Activated naive CD8-positive, alpha-beta T cell treated with anti-CD3 and anti-CD28 coated beads, Interleukin-2, amount 50 U/mL, for 24 hours (primary cell): ENCODE results near the gene F7.
"Not testable (repeated sequence)": the region's sequence is repeated elsewhere in the genome, so short reads cannot be mapped to it uniquely, and the experiment has no call there.

Experiments used
- ATAC-seq: fragments of 150-1000 bp; cut with Tn5 transposase; one replicate; pipeline ENCODE4 v1.10.0; 2021
- DNase-seq: peaks from one replicate; pipeline ENCODE4 v3.0.0; 2021
- H3K27ac Mint-ChIP-seq: one replicate; pipeline ENCODE4 v1.8.0; 2021; ENCODE audit warnings: mild to moderate bottlenecking, mixed read lengths
- H3K27me3 Mint-ChIP-seq: one replicate; pipeline ENCODE4 v1.8.0; 2021; ENCODE audit warnings: mixed read lengths
- H3K36me3 Mint-ChIP-seq: one replicate; pipeline ENCODE4 v1.8.0; 2021; ENCODE audit warnings: low read depth, mixed read lengths
- H3K4me1 Mint-ChIP-seq: one replicate; pipeline ENCODE4 v1.8.0; 2021; ENCODE audit warnings: mixed read lengths
- H3K4me3 Mint-ChIP-seq: one replicate; pipeline ENCODE4 v1.8.0; 2021; ENCODE audit warnings: mild to moderate bottlenecking, moderate library complexity, mixed read lengths
- H3K9me3 Mint-ChIP-seq: one replicate; pipeline ENCODE4 v1.8.0; 2021; ENCODE audit warnings: mixed read lengths

Gene F7

DNA sequence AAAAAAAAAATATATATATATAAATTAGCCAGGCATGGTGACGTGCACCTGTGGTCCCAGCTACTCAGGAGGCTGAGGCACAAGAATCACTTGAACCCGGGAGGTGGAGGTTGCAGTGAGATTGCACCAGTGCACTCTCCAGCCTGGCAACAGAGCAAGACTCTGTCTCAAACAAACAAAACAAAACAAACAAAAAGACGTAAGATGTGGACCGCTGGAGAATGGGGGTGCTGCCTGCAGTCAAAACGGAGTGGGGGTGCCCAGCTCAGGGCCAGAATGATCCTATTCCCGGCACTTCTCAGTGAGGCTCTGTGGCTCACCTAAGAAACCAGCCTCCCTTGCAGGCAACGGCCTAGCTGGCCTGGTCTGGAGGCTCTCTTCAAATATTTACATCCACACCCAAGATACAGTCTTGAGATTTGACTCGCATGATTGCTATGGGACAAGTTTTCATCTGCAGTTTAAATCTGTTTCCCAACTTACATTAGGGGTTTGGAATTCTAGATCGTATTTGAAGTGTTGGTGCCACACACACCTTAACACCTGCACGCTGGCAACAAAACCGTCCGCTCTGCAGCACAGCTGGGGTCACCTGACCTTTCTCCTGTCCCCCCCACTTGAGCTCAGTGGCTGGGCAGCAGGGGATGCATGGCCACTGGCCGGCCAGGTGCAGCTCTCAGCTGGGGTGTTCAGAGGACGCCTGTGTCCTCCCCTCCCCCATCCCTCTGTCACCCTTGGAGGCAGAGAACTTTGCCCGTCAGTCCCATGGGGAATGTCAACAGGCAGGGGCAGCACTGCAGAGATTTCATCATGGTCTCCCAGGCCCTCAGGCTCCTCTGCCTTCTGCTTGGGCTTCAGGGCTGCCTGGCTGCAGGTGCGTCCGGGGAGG lies at the start of gene F7:
Gene F7 (plus strand): TSS at position 760 of the 889 bp plus-strand sequence. CDS start 51 bp downstream, at position 811.
- H3K9me3 Mint-ChIP-seq = no peaks in the 10 kb centered on the region
- H3K4me3 Mint-ChIP-seq = no peak within 1 kb of the TSS

DNA sequence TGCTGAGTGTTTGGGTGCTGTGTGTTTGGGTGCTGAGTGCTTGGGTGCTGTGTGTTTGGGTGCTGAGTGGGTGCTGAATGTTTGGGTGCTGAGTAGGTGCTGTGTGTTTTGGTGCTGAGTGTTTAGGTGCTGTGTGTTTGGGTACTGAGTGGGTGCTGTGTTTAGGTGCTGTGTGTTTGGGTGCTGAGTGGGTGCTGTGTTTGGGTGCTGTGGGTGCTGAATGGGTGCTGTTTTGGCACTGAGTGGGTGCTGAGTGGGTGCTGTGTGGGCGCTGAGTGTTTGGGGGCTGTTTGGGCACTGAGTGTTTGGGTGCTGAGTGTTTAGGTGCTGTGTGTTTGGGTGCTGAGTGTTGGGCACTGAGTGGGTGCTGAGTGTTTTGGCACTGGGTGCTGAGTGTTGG lies 48.5 kb upstream of the F7 start:
- no peaks in the 10 kb centered on the region for H3K4me1 Mint-ChIP-seq
- H3K27ac Mint-ChIP-seq = no peak overlapping the region
- no peaks in the 10 kb centered on the region for H3K27me3 Mint-ChIP-seq
- DNase-seq (no peak), ATAC-seq (no peak)
- no peak overlapping the region for H3K4me3 Mint-ChIP-seq
- no peaks in the 10 kb centered on the region for H3K36me3 Mint-ChIP-seq
- no peaks in the 10 kb centered on the region for H3K9me3 Mint-ChIP-seq

More for the DNA sequence above, at the start of gene F7:
- peaks cover 2% of the 10 kb centered on the region for H3K36me3 Mint-ChIP-seq
- H3K27ac Mint-ChIP-seq = no peak within 1 kb of the TSS
- DNase-seq = no peak
- no peak for ATAC-seq
- peaks cover 5% of the 10 kb centered on the region for H3K4me1 Mint-ChIP-seq
- H3K27me3 Mint-ChIP-seq = peaks cover 5% of the 10 kb centered on the region

DNA sequence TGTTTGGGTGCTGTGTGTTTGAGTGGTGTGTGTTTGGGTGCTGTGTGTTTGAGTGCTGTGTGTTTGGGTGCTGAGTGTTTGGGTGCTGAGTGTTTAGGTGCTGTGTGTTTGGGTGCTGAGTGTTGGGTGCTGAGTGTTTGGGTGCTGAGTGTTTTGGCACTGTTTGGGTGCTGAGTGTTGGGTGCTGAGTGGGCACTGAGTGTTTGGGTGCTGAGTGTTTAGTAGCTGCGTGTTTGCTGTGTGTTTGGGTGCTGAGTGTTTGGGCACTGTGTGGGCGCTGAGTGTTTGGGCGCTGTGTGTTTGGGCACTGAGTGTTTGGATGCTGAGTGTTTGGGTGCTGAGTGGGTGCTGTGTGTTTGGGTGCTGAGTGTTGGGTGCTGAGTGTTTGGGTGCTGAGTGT lies 48.0 kb upstream of the F7 start:
- H3K4me3 Mint-ChIP-seq, H3K27me3 Mint-ChIP-seq, H3K9me3 Mint-ChIP-seq, DNase-seq, ATAC-seq, H3K36me3 Mint-ChIP-seq, H3K27ac Mint-ChIP-seq, H3K4me1 Mint-ChIP-seq: not testable (repeated sequence)

DNA sequence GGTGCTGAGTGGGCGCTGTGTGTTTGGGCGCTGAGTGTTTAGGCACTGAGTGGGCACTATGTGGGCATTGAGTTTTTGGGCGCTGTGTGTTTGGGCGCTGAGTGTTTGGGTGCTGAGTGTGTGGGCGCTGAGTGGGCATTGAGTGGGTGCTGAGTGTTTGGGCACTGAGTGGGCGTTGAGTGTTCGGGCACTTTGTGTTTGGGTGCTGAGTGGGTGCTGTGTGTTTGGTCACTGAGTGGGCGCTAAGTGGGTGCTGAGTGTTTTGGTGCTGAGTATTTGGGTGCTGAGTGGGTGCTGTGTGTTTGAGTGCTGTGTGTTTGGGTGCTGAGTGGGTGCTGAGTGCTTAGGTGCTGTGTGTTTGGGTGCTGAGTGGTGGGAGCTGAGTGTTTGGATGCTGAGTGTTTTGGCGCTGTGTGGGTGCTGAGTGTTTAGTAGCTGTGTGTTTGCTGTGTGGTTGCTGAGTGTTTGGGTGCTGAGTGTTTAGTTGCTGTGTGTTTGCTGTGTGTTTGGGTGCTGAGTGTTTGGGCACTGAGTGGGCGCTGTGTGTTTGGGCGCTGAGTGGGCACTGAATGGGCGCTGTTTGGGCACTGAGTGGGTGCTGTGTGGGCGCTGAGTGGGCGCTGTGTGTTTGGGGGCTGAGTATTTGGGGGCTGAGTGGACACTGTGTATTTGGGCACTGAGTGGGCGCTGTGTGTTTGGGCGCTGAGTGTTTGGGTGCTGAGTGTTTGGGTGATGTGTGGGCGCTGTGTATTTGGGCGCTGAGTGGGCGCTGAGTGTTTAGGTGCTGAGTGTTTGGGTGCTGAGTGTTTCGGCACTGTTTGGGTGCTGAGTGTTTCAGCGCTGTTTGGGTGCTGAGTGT lies 47.2 kb upstream of the F7 start:
- Mint-ChIP-seq H3K27me3 (no peaks in the 10 kb centered on the region), H3K36me3 (no peaks in the 10 kb centered on the region), H3K4me1 (no peaks in the 10 kb centered on the region), H3K4me3 (no peak overlapping the region), H3K27ac (no peak overlapping the region), H3K9me3 (no peaks in the 10 kb centered on the region)
- ATAC-seq = no peak
- no peak for DNase-seq

DNA sequence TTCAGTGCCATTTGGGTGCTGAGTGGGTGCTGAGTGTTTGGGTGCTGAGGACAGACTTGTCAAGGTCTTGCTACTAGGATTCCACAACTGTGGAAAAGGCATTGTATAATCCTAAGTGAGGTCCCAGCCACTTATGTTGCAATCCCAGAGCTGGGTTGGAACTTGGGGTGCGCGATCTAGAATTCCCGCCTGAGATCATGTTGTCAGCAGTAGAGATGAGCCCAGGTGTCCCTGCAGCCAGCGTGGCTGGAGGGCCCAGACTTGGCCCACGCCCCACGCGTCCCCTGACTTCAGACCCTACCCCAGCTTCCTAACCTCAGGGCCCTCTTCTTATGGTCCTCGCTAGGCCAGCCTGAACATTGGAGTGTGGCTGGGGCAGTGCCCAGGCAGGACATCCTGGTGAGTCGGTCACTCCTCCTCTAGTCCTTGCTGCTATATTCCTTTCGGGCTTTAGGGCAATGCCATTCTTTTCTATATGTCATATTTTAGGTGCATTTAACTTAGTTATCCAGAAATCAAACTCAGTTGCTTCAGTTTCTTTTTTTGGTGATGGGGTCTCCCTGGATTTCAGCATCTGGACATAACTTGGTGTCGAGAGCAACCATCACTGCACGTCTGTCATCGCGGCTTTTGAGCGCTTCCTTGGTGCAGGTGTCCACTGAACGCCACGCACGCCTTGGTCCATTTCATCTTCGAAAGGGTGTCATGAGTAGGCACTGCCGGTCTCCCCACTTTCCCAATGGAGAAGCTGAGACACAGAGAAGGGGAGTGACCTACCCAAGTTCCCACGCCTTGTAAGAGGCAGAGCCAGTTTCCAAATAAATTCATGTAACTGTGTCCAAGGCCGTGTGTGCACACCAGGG lies 46.4 kb upstream of the F7 start:
- ATAC-seq = no peak
- Mint-ChIP-seq H3K36me3 (no peaks in the 10 kb centered on the region), H3K27ac (no peak overlapping the region), H3K27me3 (no peaks in the 10 kb centered on the region), H3K4me1 (no peaks in the 10 kb centered on the region), H3K9me3 (no peaks in the 10 kb centered on the region), H3K4me3 (no peak overlapping the region)
- no peak for DNase-seq

DNA sequence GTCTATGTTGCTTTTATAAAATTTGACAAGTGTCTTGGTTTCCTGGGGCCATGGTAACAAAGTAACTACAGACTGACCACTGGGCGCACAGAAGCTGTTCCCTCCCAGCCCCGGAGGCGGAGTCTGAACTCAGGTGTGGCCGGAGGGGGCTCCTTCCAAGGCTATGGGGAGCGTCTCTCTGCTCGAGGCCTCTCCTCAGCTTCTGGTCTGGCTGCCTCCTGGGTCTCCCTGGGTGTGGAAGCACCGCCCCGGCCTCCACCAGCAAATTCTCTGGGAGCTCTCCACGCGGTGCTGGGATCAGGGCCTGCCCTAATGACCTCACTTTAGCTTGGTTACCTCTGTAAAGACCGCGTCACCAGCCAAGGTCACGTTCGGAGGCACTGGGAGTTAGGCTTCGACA lies 45.7 kb upstream of the F7 start:
- Mint-ChIP-seq H3K27me3 (no peaks in the 10 kb centered on the region), H3K36me3 (no peaks in the 10 kb centered on the region), H3K9me3 (no peaks in the 10 kb centered on the region), H3K27ac (no peak overlapping the region), H3K4me1 (no peaks in the 10 kb centered on the region), H3K4me3 (no peak overlapping the region)
- no peak for ATAC-seq
- no peak for DNase-seq

DNA sequence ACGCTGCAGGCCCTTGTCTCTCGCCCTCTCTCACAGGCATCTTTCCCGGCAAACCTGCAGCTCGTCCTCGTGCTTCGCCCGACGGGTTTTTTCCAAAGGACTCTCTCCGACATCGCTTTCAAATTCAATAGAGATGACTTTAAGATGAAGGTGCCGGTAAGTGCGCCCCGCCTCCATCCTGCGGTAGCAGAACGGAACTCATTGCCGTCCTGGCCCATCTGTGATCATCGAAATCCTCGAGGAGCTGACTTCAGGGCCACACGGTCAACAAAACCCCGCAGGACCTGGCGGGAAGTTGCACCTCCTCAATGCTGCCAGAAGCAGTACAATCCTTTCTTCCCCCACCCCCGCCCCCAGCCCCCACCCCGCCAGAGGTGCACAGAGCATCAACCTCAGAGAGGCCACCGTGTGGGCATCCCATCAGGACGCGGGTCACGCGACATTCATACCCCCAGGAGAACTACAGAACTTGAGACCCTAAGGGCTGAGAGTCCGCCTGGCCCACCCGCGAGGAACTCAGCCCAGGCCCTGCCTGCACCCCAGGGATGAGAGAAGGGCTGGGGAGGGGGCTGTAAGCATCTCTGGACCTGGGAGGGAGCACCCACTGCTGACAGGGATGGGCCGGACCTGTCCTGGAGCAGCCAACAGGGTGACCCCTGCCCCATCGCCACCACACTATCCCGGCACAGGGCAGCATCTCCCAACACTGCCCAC lies 44.9 kb upstream of the F7 start:
- H3K9me3 Mint-ChIP-seq = no peaks in the 10 kb centered on the region
- H3K4me3 Mint-ChIP-seq = no peak overlapping the region
- H3K36me3 Mint-ChIP-seq = no peaks in the 10 kb centered on the region
- H3K27me3 Mint-ChIP-seq = no peaks in the 10 kb centered on the region
- no peaks in the 10 kb centered on the region for H3K4me1 Mint-ChIP-seq
- H3K27ac Mint-ChIP-seq = no peak overlapping the region
- DNase-seq = no peak
- no peak for ATAC-seq

DNA sequence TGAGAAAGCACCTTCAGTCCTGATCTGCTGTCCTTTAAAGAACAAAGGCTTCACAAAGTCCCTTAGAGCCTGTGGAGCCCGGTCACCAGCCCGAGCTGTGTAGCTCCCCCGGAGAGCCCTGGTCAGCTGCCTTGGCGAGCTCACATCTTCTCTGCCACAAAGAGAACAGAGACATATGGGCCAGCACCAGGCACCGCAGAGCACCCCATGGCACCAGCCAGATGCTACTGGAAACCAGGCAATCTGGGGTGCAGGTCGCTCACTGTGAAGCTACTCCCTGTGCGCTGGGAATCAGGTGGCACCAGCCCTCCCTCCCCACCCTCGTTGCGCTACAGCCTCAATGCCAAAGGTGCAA lies 44.3 kb upstream of the F7 start:
- no peaks in the 10 kb centered on the region for H3K9me3 Mint-ChIP-seq
- no peaks in the 10 kb centered on the region for H3K36me3 Mint-ChIP-seq
- ATAC-seq = no peak
- DNase-seq = no peak
- H3K27ac Mint-ChIP-seq = no peak overlapping the region
- H3K4me3 Mint-ChIP-seq = no peak overlapping the region
- no peaks in the 10 kb centered on the region for H3K4me1 Mint-ChIP-seq
- H3K27me3 Mint-ChIP-seq = no peaks in the 10 kb centered on the region

DNA sequence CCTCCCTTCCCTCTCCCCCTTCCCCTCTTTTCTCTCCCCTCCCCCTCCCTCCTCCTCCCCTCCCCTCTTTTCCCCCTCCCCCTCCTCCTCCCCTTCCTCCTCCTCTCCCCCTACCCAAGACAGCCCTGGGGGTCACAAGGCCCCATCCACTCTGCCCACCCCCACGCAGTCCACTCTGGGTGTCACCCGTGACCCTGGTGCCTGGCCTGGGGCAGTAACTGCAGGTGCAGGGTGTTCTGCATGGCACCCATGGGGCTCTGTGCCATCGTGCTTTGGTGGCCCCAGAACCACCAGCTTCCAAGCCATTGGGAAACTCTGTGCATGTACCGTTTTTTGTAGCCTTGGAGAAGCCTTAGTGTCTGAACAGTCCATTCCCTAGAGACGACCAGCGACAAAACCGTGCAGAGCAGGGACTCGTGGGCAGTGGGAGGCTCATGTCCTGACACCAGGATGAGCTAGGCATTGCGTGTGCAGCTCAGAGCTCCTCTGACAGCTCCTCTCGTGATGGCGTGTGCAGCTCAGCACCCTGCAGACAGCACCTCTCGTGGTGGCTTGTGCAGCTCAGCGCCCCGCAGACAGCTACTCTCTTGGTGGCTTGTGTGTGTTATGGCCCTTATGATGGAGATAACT lies 43.7 kb upstream of the F7 start:
- ATAC-seq (no peak), DNase-seq (no peak)
- Mint-ChIP-seq H3K27me3 (no peaks in the 10 kb centered on the region), H3K27ac (no peak overlapping the region), H3K36me3 (no peaks in the 10 kb centered on the region), H3K4me1 (no peaks in the 10 kb centered on the region), H3K9me3 (no peaks in the 10 kb centered on the region), H3K4me3 (no peak overlapping the region)

DNA sequence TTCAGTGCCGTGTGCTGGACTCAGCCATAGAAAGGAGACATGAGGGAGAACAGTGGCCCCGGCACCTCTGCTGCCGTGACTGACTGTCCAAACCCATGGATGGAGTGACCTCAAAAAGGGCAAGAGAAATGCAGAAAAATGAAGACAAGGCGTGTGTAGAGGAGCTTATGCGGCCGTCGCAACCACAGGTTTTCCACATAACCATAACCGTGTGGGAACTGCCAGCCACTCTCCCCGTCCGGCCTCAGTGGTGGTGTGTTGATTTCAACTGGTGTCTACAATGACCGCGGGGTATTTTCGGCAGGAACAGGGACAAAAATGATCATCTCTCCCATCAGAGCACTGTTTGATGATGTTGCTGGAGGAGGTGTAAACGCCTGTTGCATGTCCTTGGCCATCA lies 42.9 kb upstream of the F7 start:
- no peak for DNase-seq
- no peak for ATAC-seq
- H3K4me1 Mint-ChIP-seq = no peaks in the 10 kb centered on the region
- H3K4me3 Mint-ChIP-seq = no peak overlapping the region
- no peaks in the 10 kb centered on the region for H3K36me3 Mint-ChIP-seq
- H3K27me3 Mint-ChIP-seq = no peaks in the 10 kb centered on the region
- no peak overlapping the region for H3K27ac Mint-ChIP-seq
- no peaks in the 10 kb centered on the region for H3K9me3 Mint-ChIP-seq

DNA sequence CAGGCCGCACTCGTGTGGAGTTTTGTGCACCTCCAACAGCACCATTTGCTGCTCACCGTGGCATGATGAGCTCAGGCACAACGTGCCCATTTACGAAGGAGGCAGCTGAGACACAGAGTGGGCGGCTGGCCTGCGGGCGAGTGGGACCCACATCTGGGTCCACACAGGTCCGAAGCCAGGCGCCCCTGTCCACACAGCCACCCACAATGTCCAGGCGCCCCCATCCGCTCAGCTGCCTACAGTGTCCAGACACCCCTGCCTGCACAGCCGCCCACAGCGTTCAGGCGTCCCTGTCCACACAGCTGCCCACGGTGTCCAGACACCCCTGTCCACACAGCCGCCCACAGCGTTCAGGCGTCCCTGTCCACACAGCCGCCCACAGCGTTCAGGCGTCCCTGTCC lies 42.5 kb upstream of the F7 start:
- ATAC-seq = no peak
- H3K27ac Mint-ChIP-seq = no peak overlapping the region
- no peaks in the 10 kb centered on the region for H3K36me3 Mint-ChIP-seq
- H3K4me3 Mint-ChIP-seq = no peak overlapping the region
- H3K4me1 Mint-ChIP-seq = no peaks in the 10 kb centered on the region
- no peak for DNase-seq
- no peaks in the 10 kb centered on the region for H3K9me3 Mint-ChIP-seq
- H3K27me3 Mint-ChIP-seq = no peaks in the 10 kb centered on the region

DNA sequence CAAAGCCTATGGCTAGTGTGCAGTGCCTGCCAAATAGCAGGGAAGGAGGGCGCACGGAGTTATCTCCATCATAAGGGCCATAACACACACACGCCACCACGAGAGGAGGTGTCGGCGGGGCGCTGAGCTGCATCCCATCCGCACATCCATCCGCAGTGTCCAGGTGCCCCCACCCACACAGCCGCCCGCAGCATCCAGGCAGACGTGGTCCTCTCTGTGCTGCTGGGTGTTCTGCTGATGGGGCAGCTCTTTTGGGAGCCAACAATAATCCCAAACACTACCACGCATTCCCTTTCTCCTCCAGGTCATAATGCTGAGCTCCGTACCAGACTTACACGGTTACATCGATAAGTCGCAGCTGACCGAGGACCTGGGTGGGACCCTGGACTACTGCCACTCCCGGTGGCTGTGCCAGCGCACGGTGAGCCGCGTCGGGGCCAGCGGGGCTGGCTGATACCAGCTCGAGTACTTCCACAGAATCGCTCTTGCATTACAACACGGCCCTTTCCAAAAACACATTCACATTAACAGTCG lies 41.5 kb upstream of the F7 start:
- Mint-ChIP-seq H3K4me1 (no peaks in the 10 kb centered on the region), H3K27ac (no peak overlapping the region), H3K27me3 (no peaks in the 10 kb centered on the region), H3K4me3 (no peak overlapping the region), H3K36me3 (no peaks in the 10 kb centered on the region), H3K9me3 (no peaks in the 10 kb centered on the region)
- ATAC-seq = no peak
- no peak for DNase-seq

DNA sequence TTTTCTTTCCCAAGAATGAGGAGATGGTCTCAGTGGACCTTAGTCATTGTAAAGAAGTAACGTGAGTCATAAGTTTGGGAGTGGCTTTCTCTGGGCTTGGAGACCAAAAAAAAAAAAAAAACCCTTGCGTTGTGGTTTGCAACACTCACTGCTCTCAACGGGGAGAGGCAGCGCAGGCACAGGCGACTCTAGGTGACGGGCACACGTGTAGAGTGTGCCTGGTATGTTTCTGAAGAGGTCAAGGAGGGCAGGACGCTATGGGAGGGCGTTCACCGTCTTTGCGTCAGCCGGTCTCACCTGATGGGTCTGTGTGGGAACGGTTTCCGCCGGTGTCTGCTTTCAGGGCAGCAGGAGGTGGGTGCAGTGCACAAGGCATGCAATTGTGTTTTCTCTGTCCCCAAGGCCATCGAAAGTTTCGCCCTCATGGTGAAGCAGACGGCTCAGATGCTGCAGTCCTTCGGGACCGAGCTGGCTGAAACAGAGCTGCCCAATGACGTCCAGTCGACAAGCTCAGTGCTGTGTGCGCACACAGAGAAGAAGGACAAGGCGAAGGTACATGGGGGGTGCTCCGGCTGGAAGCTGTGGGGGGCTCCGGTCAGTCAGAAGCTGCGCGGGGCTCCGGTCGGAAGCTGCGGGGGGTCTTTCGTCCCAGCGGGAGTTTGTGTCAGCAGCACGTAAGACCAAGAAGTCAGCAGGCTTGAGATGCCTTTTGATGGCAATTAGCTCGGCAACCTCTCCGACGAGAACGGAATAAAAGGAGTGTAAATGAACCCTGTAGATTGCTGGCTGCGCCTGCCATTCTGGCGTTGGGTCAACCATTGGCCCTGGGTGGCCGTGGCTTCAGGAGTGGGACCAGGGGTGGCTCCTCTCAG lies 40.8 kb upstream of the F7 start:
- Mint-ChIP-seq H3K27ac (no peak overlapping the region), H3K4me1 (no peaks in the 10 kb centered on the region), H3K4me3 (no peak overlapping the region), H3K9me3 (no peaks in the 10 kb centered on the region), H3K36me3 (no peaks in the 10 kb centered on the region), H3K27me3 (no peaks in the 10 kb centered on the region)
- ATAC-seq (no peak), DNase-seq (no peak)
